ENCODE measurements around the gene KDM5B. TPM values are rescaled to one million over a fixed set of nuclear protein-coding genes. Genes with fewer than 3 reads are reported as not detected.
"Not testable (repeated sequence)": the region's sequence is repeated elsewhere in the genome, so short reads cannot be mapped to it uniquely, and the experiment has no call there.

KDM5B gene
- total RNA-seq, 1 donor from 2014 or later: 93.4 TPM

DNA sequence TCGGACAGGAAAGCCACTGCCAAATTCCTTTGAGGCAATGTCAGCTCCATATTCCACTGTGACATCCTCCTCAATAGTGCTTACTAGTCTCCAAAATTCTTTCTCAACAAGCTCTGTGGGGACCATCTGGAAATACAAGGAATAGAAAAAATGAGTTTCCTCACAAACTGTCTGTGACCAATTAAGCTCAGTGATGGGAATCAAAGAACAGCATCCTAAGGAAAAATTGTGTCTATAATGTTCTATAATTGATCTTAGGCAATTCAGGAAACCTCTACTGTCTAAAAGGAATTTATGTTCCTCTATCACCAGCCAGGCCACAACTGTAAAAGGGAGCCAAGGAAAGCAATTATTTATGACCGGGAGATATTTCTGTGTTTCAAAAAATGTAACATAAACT, 51.8 kb downstream of the KDM5B start:
- Histone ChIP-seq H3K27me3 (ENCODE audit: control insufficient read depth in 3 of 3, insufficient read depth in 3 of 3, low read length in 3 of 3) (no peaks in the 10 kb centered on the region), H3K27ac (ENCODE audit: low read depth, low read length) (no peak overlapping the region), H3K9me3 (ENCODE audit: control insufficient read depth in 3 of 3, low read length in 3 of 3) (no peaks in the 10 kb centered on the region), H3K9ac (ENCODE audit: low read depth in 1 of 3, low read length in 3 of 3) (no peak overlapping the region), H3K4me1 (ENCODE audit: control insufficient read depth in 3 of 3, insufficient read depth in 3 of 3, low read length in 3 of 3) (no peaks in the 10 kb centered on the region), H3K4me3 (ENCODE audit: low read length in 3 of 3) (no peak overlapping the region), H3K36me3 (ENCODE audit: control insufficient read depth in 3 of 3, insufficient read depth in 3 of 3, low read length in 3 of 3) (peaks cover 19 to 63% (median 36%) of the 10 kb centered on the region in 3 donors)

- peaks cover 17 to 69% (median 39%) of the 10 kb centered on the region in 3 donors for H3K36me3 ChIP-seq (ENCODE audit: control insufficient read depth in 3 of 3, insufficient read depth in 3 of 3, low read length in 3 of 3)
- no peak overlapping the region for H3K4me3 ChIP-seq (ENCODE audit: low read length in 3 of 3)
- H3K9ac ChIP-seq (ENCODE audit: low read depth in 1 of 3, low read length in 3 of 3): no peak overlapping the region
- H3K27me3 ChIP-seq (ENCODE audit: control insufficient read depth in 3 of 3, insufficient read depth in 3 of 3, low read length in 3 of 3): no peaks in the 10 kb centered on the region
- H3K9me3 ChIP-seq (ENCODE audit: control insufficient read depth in 3 of 3, low read length in 3 of 3): no peaks in the 10 kb centered on the region
- H3K27ac ChIP-seq (ENCODE audit: low read depth, low read length): no peak overlapping the region
- H3K4me1 ChIP-seq (ENCODE audit: control insufficient read depth in 3 of 3, insufficient read depth in 3 of 3, low read length in 3 of 3): no peaks in the 10 kb centered on the region
Measured at GRCh38 chr1:202754293-202754692, 53.9 kb downstream of the KDM5B start.

DNA sequence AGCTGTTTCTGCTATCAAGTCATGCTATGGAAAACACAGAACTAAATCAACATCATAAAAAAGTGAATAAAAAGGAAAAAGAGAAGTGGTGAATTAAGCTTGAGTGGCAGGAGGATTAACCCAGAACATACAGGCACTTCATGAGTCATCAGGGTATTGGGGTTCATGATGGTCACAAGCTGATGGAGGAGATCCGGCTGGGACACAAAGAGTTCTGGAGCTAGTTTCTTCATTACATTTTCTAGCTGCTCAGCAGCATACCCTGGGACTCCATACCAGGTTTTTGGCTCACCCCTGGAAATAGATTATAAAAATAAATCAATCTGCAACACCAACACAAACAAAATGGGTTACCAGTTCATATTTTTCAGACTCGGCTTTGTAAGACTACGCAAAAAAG, 55.4 kb downstream of the KDM5B start:
- peaks cover 14 to 65% (median 45%) of the 10 kb centered on the region in 3 donors for H3K36me3 ChIP-seq (ENCODE audit: control insufficient read depth in 3 of 3, insufficient read depth in 3 of 3, low read length in 3 of 3)
- H3K9ac ChIP-seq (ENCODE audit: low read depth in 1 of 3, low read length in 3 of 3): no peak overlapping the region
- no peak overlapping the region for H3K27ac ChIP-seq (ENCODE audit: low read depth, low read length)

DNA sequence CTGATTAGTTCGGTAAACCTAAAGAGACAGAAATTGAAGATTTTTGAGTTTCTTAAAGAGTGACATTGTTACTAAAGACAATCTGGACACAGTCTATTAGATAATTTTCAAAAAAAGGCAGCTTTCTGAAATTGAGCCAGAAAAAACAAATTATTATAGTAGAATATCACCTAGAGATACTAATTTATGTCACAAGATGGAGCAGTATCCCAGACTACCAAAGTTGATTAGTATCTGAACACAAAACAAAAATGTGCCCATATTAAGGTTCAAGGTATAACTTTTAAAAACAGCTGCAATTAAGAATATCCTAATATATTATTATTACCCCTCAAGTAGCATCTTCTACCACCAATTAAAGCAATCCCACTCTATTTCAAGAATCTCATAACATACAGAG, 57.5 kb downstream of the KDM5B start:
- Histone ChIP-seq H3K9me3 (ENCODE audit: control insufficient read depth in 3 of 3, low read length in 3 of 3) (no peaks in the 10 kb centered on the region), H3K27me3 (ENCODE audit: control insufficient read depth in 3 of 3, insufficient read depth in 3 of 3, low read length in 3 of 3) (no peaks in the 10 kb centered on the region), H3K36me3 (ENCODE audit: control insufficient read depth in 3 of 3, insufficient read depth in 3 of 3, low read length in 3 of 3) (peaks cover 9 to 49% (median 29%) of the 10 kb centered on the region in 3 donors), H3K27ac (ENCODE audit: low read depth, low read length) (no peak overlapping the region), H3K4me1 (ENCODE audit: control insufficient read depth in 3 of 3, insufficient read depth in 3 of 3, low read length in 3 of 3) (no peaks in the 10 kb centered on the region), H3K9ac (ENCODE audit: low read depth in 1 of 3, low read length in 3 of 3) (no peak overlapping the region), H3K4me3 (ENCODE audit: low read length in 3 of 3) (no peak overlapping the region)

More for the DNA sequence above, 55.4 kb downstream of the KDM5B start:
- H3K4me3 ChIP-seq (ENCODE audit: low read length in 3 of 3): no peak overlapping the region
- H3K4me1 ChIP-seq (ENCODE audit: control insufficient read depth in 3 of 3, insufficient read depth in 3 of 3, low read length in 3 of 3): no peaks in the 10 kb centered on the region
- no peaks in the 10 kb centered on the region for H3K27me3 ChIP-seq (ENCODE audit: control insufficient read depth in 3 of 3, insufficient read depth in 3 of 3, low read length in 3 of 3)
- H3K9me3 ChIP-seq (ENCODE audit: control insufficient read depth in 3 of 3, low read length in 3 of 3): no peaks in the 10 kb centered on the region

- Histone ChIP-seq H3K4me1 (ENCODE audit: control insufficient read depth in 3 of 3, insufficient read depth in 3 of 3, low read length in 3 of 3) (no peaks in the 10 kb centered on the region), H3K9me3 (ENCODE audit: control insufficient read depth in 3 of 3, low read length in 3 of 3) (no peaks in the 10 kb centered on the region), H3K27ac (ENCODE audit: low read depth, low read length) (no peak overlapping the region), H3K4me3 (ENCODE audit: low read length in 3 of 3) (no peak overlapping the region), H3K9ac (ENCODE audit: low read depth in 1 of 3, low read length in 3 of 3) (no peak overlapping the region), H3K27me3 (ENCODE audit: control insufficient read depth in 3 of 3, insufficient read depth in 3 of 3, low read length in 3 of 3) (no peaks in the 10 kb centered on the region), H3K36me3 (ENCODE audit: control insufficient read depth in 3 of 3, insufficient read depth in 3 of 3, low read length in 3 of 3) (peaks cover 14 to 49% (median 30%) of the 10 kb centered on the region in 3 donors)
Measured at GRCh38 chr1:202750024-202750423, 58.2 kb downstream of the KDM5B start.

GRCh38 chr1:202745323-202745888, 62.8 kb downstream of the KDM5B start:
- Histone ChIP-seq H3K4me3 (ENCODE audit: low read length in 3 of 3) (no peak overlapping the region), H3K27ac (ENCODE audit: low read depth, low read length) (no peak overlapping the region), H3K36me3 (ENCODE audit: control insufficient read depth in 3 of 3, insufficient read depth in 3 of 3, low read length in 3 of 3) (peaks cover 28 to 49% (median 34%) of the 10 kb centered on the region in 3 donors), H3K27me3 (ENCODE audit: control insufficient read depth in 3 of 3, insufficient read depth in 3 of 3, low read length in 3 of 3) (no peaks in the 10 kb centered on the region), H3K9ac (ENCODE audit: low read depth in 1 of 3, low read length in 3 of 3) (no peak overlapping the region), H3K9me3 (ENCODE audit: control insufficient read depth in 3 of 3, low read length in 3 of 3) (no peaks in the 10 kb centered on the region), H3K4me1 (ENCODE audit: control insufficient read depth in 3 of 3, insufficient read depth in 3 of 3, low read length in 3 of 3) (no peaks in the 10 kb centered on the region)

DNA sequence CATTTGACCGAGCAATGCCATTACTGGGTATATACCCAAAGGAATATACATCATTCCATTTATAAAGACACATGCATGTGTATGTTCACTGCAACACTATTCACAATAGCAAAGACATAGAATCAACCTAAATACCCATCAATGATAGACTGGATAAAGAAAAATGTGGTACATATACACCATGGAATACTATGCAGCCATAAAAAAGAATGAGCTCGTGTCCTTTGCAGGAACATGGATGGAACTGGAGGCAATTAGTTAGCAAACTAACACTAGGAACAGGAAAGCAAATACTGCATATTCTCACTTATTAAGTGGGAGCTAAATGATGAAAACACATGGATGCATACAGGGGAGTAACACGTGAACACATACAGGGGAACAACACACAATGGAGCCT, 63.5 kb downstream of the KDM5B start:
- not testable (repeated sequence) for H3K4me1 ChIP-seq (ENCODE audit: control insufficient read depth in 3 of 3, insufficient read depth in 3 of 3, low read length in 3 of 3); H3K9ac ChIP-seq (ENCODE audit: low read depth in 1 of 3, low read length in 3 of 3); H3K27me3 ChIP-seq (ENCODE audit: control insufficient read depth in 3 of 3, insufficient read depth in 3 of 3, low read length in 3 of 3); H3K27ac ChIP-seq (ENCODE audit: low read depth, low read length); H3K9me3 ChIP-seq (ENCODE audit: control insufficient read depth in 3 of 3, low read length in 3 of 3); H3K4me3 ChIP-seq (ENCODE audit: low read length in 3 of 3)
- peaks cover 28 to 46% (median 34%) of the 10 kb centered on the region in 3 donors for H3K36me3 ChIP-seq (ENCODE audit: control insufficient read depth in 3 of 3, insufficient read depth in 3 of 3, low read length in 3 of 3)

- Histone ChIP-seq H3K9ac (ENCODE audit: low read depth in 1 of 3, low read length in 3 of 3) (no peak overlapping the region), H3K36me3 (ENCODE audit: control insufficient read depth in 3 of 3, insufficient read depth in 3 of 3, low read length in 3 of 3) (peaks cover 26 to 38% (median 28%) of the 10 kb centered on the region in 3 donors), H3K9me3 (ENCODE audit: control insufficient read depth in 3 of 3, low read length in 3 of 3) (no peaks in the 10 kb centered on the region), H3K27me3 (ENCODE audit: control insufficient read depth in 3 of 3, insufficient read depth in 3 of 3, low read length in 3 of 3) (no peaks in the 10 kb centered on the region), H3K27ac (ENCODE audit: low read depth, low read length) (no peak overlapping the region), H3K4me3 (ENCODE audit: low read length in 3 of 3) (no peak overlapping the region), H3K4me1 (ENCODE audit: control insufficient read depth in 3 of 3, insufficient read depth in 3 of 3, low read length in 3 of 3) (no peaks in the 10 kb centered on the region)
Measured at GRCh38 chr1:202742496-202742895, 65.7 kb downstream of the KDM5B start.

- H3K9ac ChIP-seq (ENCODE audit: low read depth in 1 of 3, low read length in 3 of 3): no peak overlapping the region
- no peaks in the 10 kb centered on the region for H3K4me1 ChIP-seq (ENCODE audit: control insufficient read depth in 3 of 3, insufficient read depth in 3 of 3, low read length in 3 of 3)
- H3K9me3 ChIP-seq (ENCODE audit: control insufficient read depth in 3 of 3, low read length in 3 of 3): no peaks in the 10 kb centered on the region
- no peaks in the 10 kb centered on the region for H3K27me3 ChIP-seq (ENCODE audit: control insufficient read depth in 3 of 3, insufficient read depth in 3 of 3, low read length in 3 of 3)
- H3K27ac ChIP-seq (ENCODE audit: low read depth, low read length): no peak overlapping the region
- H3K4me3 ChIP-seq (ENCODE audit: low read length in 3 of 3): no peak overlapping the region
- H3K36me3 ChIP-seq (ENCODE audit: control insufficient read depth in 3 of 3, insufficient read depth in 3 of 3, low read length in 3 of 3): peaks cover 28 to 69% (median 44%) of the 10 kb centered on the region in 3 donors
Measured at GRCh38 chr1:202733251-202733650, 75.0 kb downstream of the KDM5B start.

DNA sequence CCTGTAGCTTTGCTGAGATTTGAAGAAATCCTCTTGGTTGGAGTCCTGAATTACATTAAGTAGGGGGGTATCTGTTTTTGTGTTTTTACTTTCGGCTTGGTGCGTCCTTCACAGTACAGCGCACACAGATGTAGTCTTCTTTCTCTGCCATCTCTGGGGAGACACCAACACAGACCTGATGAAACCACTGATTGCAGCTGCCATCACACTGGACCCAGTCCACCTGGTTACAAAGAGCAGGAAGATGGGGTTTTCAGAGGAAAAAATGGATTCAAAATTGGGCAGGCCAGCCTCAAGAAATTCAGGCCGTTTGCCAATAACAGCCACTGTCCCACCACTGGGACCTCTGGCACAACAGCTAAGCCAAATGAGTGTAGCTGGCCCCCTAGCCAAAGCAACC, 79.3 kb downstream of the KDM5B start:
- peaks cover 24 to 63% (median 25%) of the 10 kb centered on the region in 3 donors for H3K36me3 ChIP-seq (ENCODE audit: control insufficient read depth in 3 of 3, insufficient read depth in 3 of 3, low read length in 3 of 3)
- H3K27me3 ChIP-seq (ENCODE audit: control insufficient read depth in 3 of 3, insufficient read depth in 3 of 3, low read length in 3 of 3): no peaks in the 10 kb centered on the region
- H3K27ac ChIP-seq (ENCODE audit: low read depth, low read length): no peak overlapping the region
- no peak overlapping the region for H3K9ac ChIP-seq (ENCODE audit: low read depth in 1 of 3, low read length in 3 of 3)
- no peak overlapping the region for H3K4me3 ChIP-seq (ENCODE audit: low read length in 3 of 3)
- no peaks in the 10 kb centered on the region for H3K9me3 ChIP-seq (ENCODE audit: control insufficient read depth in 3 of 3, low read length in 3 of 3)
- no peaks in the 10 kb centered on the region for H3K4me1 ChIP-seq (ENCODE audit: control insufficient read depth in 3 of 3, insufficient read depth in 3 of 3, low read length in 3 of 3)

Data from skeletal muscle tissue (tissue), 4 donors.